ENCODE results near the gene KIF6.

Gene KIF6

DNA sequence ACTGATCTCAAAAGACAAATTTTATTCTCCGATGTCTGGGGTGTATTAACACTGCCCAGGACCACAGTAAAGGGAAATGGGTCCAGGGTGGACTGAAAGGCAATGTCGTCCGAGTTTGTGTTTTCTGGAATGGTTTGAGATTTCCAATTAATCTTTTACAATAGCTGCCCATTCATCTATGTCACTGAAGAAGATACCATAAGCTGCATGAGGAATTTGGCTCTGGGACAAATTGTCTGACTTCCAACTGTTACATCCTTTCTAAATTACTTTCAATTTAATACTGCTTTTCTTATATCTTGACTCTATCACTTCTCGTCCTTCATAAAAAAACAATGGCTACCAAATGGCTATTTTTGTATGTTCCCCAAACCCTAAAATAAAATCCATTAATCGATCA, 272.0 kb downstream of the KIF6 start:
- H3F3A ChIP-seq (ENCODE audit: insufficient read depth, low read length) = no peaks in the 10 kb centered on the region
- no peaks in the 10 kb centered on the region for H4K20me1 ChIP-seq (ENCODE audit: insufficient read depth, low read length)
- H3K27me3 ChIP-seq (replicated peaks; ENCODE audit: insufficient read depth, low read length) = no peaks in the 10 kb centered on the region
- H3K4me1 ChIP-seq (ENCODE audit: low read length) = no peaks in the 10 kb centered on the region
- no peak overlapping the region for H3K9ac ChIP-seq (ENCODE audit: low read length)
- no peaks in the 10 kb centered on the region for H3K36me3 ChIP-seq (replicated peaks; ENCODE audit: insufficient read depth, low read length)
- no peak overlapping the region for H3K27ac ChIP-seq (ENCODE audit: low read length)
- no peaks in the 10 kb centered on the region for H3K9me3 ChIP-seq (replicated peaks; ENCODE audit: insufficient read depth, low read length)
- no peaks in the 10 kb centered on the region for H3K79me2 ChIP-seq (ENCODE audit: low read length)
- H3K9me2 ChIP-seq (replicated peaks; ENCODE audit: insufficient read depth, low read length) = no peaks in the 10 kb centered on the region
- TF ChIP-seq, protein P1, sequence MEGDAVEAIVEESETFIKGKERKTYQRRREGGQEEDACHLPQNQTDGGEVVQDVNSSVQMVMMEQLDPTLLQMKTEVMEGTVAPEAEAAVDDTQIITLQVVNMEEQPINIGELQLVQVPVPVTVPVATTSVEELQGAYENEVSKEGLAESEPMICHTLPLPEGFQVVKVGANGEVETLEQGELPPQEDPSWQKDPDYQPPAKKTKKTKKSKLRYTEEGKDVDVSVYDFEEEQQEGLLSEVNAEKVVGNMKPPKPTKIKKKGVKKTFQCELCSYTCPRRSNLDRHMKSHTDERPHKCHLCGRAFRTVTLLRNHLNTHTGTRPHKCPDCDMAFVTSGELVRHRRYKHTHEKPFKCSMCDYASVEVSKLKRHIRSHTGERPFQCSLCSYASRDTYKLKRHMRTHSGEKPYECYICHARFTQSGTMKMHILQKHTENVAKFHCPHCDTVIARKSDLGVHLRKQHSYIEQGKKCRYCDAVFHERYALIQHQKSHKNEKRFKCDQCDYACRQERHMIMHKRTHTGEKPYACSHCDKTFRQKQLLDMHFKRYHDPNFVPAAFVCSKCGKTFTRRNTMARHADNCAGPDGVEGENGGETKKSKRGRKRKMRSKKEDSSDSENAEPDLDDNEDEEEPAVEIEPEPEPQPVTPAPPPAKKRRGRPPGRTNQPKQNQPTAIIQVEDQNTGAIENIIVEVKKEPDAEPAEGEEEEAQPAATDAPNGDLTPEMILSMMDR (IDR thresholded peaks at IDR 0.05; ENCODE audit: low read length) = no peak
- TF ChIP-seq EZH2phosphoT487 (IDR thresholded peaks at IDR 0.05; ENCODE audit: low read length) = no peak
- TF ChIP-seq EZH2 (optimal IDR thresholded peaks at IDR 0.05; ENCODE audit: low read depth, low read length) = no peak
- H2AFZ ChIP-seq (ENCODE audit: low read length) = no peak overlapping the region
- no peak overlapping the region for H3K4me3 ChIP-seq (ENCODE audit: low read length)
- H3K4me2 ChIP-seq (ENCODE audit: low read depth, low read length) = no peak overlapping the region
- no peak for DNase-seq

DNA sequence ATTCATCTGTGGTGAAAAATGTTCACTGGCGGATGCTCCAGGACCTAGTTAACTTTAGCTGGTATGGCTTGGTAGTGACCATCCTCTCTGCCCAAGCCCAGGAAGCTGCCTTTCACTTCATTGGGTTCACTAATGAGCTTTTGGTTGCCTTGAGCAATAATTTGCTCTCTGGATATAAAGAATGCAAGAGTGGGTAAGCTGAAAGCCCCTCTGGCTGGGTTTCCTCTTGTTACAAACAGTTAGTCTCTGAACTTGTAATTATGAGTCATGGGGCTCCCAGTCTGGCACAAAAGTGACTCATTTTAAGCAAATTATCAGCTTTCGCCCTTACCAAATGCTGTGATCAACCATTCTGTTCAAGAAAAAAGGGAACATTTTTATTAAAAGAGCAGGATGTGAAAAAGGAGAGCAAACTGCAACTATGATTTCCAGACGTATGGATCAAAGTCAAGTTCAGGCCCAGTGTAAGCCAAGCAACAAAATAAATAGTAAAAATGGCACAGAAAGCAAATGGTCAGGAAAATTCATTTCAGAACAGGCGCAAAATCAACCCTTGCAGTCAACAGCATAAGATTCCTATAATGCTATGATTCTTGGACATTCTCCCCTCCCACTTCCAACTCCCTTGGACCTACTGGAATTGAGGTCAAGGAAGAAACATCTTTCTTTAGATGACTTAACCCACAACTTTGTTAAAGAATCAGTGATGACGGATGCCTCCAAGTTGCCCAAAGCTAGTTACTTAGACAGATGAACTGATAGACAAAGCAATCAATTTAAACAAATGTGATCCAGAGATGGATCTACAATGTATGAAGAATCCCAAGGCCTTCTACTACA, 272.7 kb downstream of the KIF6 start:
- Histone ChIP-seq H3K4me2 (ENCODE audit: low read depth, low read length) (no peak overlapping the region), H3K9me3 (replicated peaks; ENCODE audit: insufficient read depth, low read length) (no peaks in the 10 kb centered on the region), H3F3A (ENCODE audit: insufficient read depth, low read length) (no peaks in the 10 kb centered on the region), H2AFZ (ENCODE audit: low read length) (no peak overlapping the region), H3K9me2 (replicated peaks; ENCODE audit: insufficient read depth, low read length) (no peaks in the 10 kb centered on the region), H3K27ac (ENCODE audit: low read length) (no peak overlapping the region), H4K20me1 (ENCODE audit: insufficient read depth, low read length) (no peaks in the 10 kb centered on the region), H3K4me1 (ENCODE audit: low read length) (no peaks in the 10 kb centered on the region), H3K27me3 (replicated peaks; ENCODE audit: insufficient read depth, low read length) (no peaks in the 10 kb centered on the region), H3K4me3 (ENCODE audit: low read length) (no peak overlapping the region), H3K36me3 (replicated peaks; ENCODE audit: insufficient read depth, low read length) (no peaks in the 10 kb centered on the region), H3K9ac (ENCODE audit: low read length) (no peak overlapping the region), H3K79me2 (ENCODE audit: low read length) (no peaks in the 10 kb centered on the region)
- TF ChIP-seq, protein P1 (IDR thresholded peaks at IDR 0.05; ENCODE audit: low read length) = no peak
- no peak for TF ChIP-seq EZH2phosphoT487 (IDR thresholded peaks at IDR 0.05; ENCODE audit: low read length)
- no peak for TF ChIP-seq EZH2 (optimal IDR thresholded peaks at IDR 0.05; ENCODE audit: low read depth, low read length)
- DNase-seq = no peak

DNA sequence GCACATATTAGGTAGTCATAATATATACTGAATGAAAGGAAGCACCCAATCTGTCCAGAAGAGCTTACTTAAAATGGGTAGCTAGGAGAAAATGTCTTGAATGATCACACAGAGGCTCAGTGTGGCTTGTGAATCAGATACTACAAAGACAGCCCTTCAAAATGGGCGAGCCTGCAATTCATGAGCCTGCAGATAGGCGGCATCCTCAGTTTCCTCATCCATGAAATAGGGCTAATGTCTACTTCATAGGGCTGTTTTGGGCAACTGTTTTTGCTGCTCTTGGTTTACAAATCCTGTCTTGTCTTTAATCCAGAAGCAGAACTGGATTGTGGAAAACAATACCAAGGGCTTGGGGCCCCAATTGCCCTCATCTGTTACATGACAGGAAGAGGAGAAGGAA, 273.4 kb downstream of the KIF6 start:
- Histone ChIP-seq H3K4me1 (ENCODE audit: low read length) (no peaks in the 10 kb centered on the region), H3K79me2 (ENCODE audit: low read length) (no peaks in the 10 kb centered on the region), H4K20me1 (ENCODE audit: insufficient read depth, low read length) (no peaks in the 10 kb centered on the region), H3K4me3 (ENCODE audit: low read length) (no peak overlapping the region), H3K27ac (ENCODE audit: low read length) (no peak overlapping the region), H3K4me2 (ENCODE audit: low read depth, low read length) (no peak overlapping the region), H3K36me3 (replicated peaks; ENCODE audit: insufficient read depth, low read length) (no peaks in the 10 kb centered on the region), H2AFZ (ENCODE audit: low read length) (no peak overlapping the region), H3K9ac (ENCODE audit: low read length) (no peak overlapping the region), H3F3A (ENCODE audit: insufficient read depth, low read length) (no peaks in the 10 kb centered on the region), H3K9me3 (replicated peaks; ENCODE audit: insufficient read depth, low read length) (no peaks in the 10 kb centered on the region), H3K9me2 (replicated peaks; ENCODE audit: insufficient read depth, low read length) (no peaks in the 10 kb centered on the region), H3K27me3 (replicated peaks; ENCODE audit: insufficient read depth, low read length) (no peaks in the 10 kb centered on the region)
- no peak for TF ChIP-seq EZH2phosphoT487 (IDR thresholded peaks at IDR 0.05; ENCODE audit: low read length)
- no peak for TF ChIP-seq EZH2 (optimal IDR thresholded peaks at IDR 0.05; ENCODE audit: low read depth, low read length)
- TF ChIP-seq, protein P1 (IDR thresholded peaks at IDR 0.05; ENCODE audit: low read length) = peak; percentile 44
- no peak for DNase-seq
